ENCODE results near the gene NPL.
A peak's percentile ranks its signal among the peaks of the same experiment; 100 is the strongest.

NPL gene

GRCh38 chr1:182823220-182823619 is 33.6 kb downstream of the NPL start:
- no peak for DNase-seq

GRCh38 chr1:182826892-182827291 is 37.3 kb downstream of the NPL start:
- no peak for DNase-seq

- DNase-seq = no peak
Observed at GRCh38 chr1:182829285-182829932, 39.8 kb downstream of the NPL start.

GRCh38 chr1:182833271-182833670 is 43.7 kb downstream of the NPL start:
- DNase-seq = no peak

GRCh38 chr1:182834326-182834725 is 44.8 kb downstream of the NPL start:
- DNase-seq = no peak

GRCh38 chr1:182835806-182836205 is 46.2 kb downstream of the NPL start:
- DNase-seq = no peak

- peak; percentile 96 for DNase-seq
Observed at GRCh38 chr1:182839209-182840066, 49.9 kb downstream of the NPL start, which contains the start of gene DHX9. TSS of gene DHX9 (plus strand) at chr1:182839347. CDS start at chr1:182842567, 3,220 bp downstream.

GRCh38 chr1:182841368-182841988 is 51.9 kb downstream of the NPL start:
- DNase-seq = no peak

GRCh38 chr1:182842265-182842664 is 52.7 kb downstream of the NPL start:
- no peak for DNase-seq

- no peak for DNase-seq
Observed at GRCh38 chr1:182845379-182845778, 55.8 kb downstream of the NPL start.

- DNase-seq = no peak
Observed at GRCh38 chr1:182845894-182846293, 56.3 kb downstream of the NPL start.

GRCh38 chr1:182847105-182847504 is 57.5 kb downstream of the NPL start:
- DNase-seq = no peak

- no peak for DNase-seq
Observed at GRCh38 chr1:182848736-182849135, 59.2 kb downstream of the NPL start.

GRCh38 chr1:182850319-182850718 is 60.7 kb downstream of the NPL start:
- no peak for DNase-seq

GRCh38 chr1:182851825-182852224 is 62.3 kb downstream of the NPL start:
- DNase-seq = no peak

GRCh38 chr1:182855911-182856310 is 66.3 kb downstream of the NPL start:
- no peak for DNase-seq

- DNase-seq = no peak
Observed at GRCh38 chr1:182857212-182857611, 67.6 kb downstream of the NPL start.

GRCh38 chr1:182860658-182861057 is 71.1 kb downstream of the NPL start:
- no peak for DNase-seq

- no peak for DNase-seq
Observed at GRCh38 chr1:182861994-182862393, 72.4 kb downstream of the NPL start.

GRCh38 chr1:182862827-182863226 is 73.3 kb downstream of the NPL start:
- no peak for DNase-seq

- no peak for DNase-seq
Observed at GRCh38 chr1:182863940-182864339, 74.4 kb downstream of the NPL start.

- no peak for DNase-seq
Observed at GRCh38 chr1:182867861-182868260, 78.3 kb downstream of the NPL start.

GRCh38 chr1:182869241-182869666 is 79.7 kb downstream of the NPL start:
- DNase-seq = peak; percentile 66

GRCh38 chr1:182872881-182873280 is 83.3 kb downstream of the NPL start:
- DNase-seq = no peak
